ENCODE data around the gene C1QTNF6.

DNA sequence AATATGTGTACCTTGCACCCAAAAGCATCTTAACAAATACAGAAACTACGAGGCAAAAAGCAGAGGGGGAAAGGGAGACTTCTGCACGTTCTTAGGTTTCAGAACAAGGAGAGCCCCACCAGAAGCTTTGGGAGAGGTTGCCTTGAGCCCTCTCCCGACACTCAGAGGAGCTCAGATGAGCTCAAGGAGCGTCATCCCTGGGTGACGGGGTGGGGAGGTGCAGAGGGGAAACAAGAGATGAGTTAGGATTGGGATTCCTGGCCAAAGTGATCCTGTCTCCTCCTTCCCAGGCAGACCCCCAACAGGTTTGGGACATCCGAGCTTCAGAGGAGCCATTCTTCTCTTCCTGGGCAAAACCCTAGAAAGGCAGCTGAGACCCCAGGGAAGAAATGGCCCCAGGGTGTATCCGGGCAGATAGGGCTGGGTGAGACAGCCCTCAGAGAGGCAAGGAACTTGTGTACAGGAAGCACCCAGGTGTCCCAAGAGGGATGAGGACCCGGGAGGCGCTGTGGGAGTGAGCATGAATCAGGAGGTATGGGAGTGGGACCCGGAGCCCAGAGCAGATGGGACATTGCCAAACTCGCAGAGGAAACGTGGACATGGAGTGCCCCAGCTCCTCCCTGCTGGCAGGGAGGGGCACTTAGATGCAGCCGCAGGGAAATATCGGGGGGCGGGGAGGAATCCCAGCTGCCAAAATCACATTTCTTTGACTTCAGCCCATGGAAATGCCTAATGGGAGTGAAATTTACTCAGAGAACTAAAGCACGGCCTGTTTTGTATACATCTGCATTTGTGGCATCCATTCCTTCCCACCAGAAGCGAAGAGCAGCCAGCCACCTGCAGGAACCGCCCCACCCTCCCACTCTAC is 12.4 kb downstream of the C1QTNF6 start:
- TF ChIP-seq, protein P1, sequence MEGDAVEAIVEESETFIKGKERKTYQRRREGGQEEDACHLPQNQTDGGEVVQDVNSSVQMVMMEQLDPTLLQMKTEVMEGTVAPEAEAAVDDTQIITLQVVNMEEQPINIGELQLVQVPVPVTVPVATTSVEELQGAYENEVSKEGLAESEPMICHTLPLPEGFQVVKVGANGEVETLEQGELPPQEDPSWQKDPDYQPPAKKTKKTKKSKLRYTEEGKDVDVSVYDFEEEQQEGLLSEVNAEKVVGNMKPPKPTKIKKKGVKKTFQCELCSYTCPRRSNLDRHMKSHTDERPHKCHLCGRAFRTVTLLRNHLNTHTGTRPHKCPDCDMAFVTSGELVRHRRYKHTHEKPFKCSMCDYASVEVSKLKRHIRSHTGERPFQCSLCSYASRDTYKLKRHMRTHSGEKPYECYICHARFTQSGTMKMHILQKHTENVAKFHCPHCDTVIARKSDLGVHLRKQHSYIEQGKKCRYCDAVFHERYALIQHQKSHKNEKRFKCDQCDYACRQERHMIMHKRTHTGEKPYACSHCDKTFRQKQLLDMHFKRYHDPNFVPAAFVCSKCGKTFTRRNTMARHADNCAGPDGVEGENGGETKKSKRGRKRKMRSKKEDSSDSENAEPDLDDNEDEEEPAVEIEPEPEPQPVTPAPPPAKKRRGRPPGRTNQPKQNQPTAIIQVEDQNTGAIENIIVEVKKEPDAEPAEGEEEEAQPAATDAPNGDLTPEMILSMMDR (IDR thresholded peaks at IDR 0.05): no peak
- TF ChIP-seq EP300 (IDR thresholded peaks at IDR 0.05): no peak
- TF ChIP-seq JUNB (IDR thresholded peaks at IDR 0.05): no peak
- TF ChIP-seq HDAC2 (IDR thresholded peaks at IDR 0.05): no peak
- TF ChIP-seq RAD21 (conservative IDR thresholded peaks at IDR 0.05 in 1 of 2, IDR thresholded peaks at IDR 0.05 in 1 of 2): no peak
- no peak for TF ChIP-seq ZSCAN20 (CRISPR knock-in tag; IDR thresholded peaks at IDR 0.05)

All from A549 (cell line).